HG03196 (cell line): ENCODE results near the gene WWOX.

Experiments
- ATAC-seq: cut with Tn5 transposase; IDR thresholded peaks from one replicate; pipeline ENCODE4 v1.9.1; 2021; ENCODE audit not compliant: unreplicated experiment

WWOX gene

DNA sequence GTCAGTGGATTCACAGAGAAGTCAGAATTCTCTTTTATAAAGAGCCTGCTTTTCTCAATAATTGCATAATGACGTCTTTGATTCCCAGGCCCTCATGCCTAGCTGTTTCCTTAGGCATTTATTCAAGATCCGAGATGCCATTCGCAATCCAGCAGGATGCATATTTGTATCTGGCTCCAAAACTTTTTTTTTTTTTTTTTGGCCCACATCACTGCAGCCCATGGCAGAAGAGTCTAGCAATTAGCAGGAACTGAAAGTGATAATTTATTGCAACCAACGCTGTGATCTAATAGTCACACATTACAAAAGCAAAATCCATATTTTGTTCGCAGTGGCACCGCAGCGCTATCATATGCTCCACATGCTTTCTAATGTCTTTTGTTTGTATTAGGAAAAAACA, 997.7 kb downstream of the WWOX start:
- no peak for ATAC-seq

DNA sequence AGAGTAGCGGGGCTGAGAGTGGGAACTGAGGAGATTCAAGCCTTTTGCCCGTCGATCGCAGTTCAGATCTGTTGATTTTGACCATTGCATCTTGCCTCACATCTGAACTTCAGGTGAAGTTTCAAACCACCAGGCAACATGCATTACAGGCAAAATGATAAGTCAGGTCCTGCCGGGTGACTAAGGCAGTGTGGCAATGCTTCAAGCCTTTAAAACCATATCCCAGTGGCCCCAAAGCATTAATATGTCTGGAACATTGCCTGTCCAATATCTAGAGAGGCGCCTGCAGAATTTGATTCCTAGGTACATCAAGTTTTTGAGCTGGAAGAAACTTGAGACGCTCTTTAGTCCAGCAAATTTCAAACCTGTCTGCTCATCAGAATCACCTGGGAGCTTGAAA, 998.3 kb downstream of the WWOX start:
- ATAC-seq, result no peak

DNA sequence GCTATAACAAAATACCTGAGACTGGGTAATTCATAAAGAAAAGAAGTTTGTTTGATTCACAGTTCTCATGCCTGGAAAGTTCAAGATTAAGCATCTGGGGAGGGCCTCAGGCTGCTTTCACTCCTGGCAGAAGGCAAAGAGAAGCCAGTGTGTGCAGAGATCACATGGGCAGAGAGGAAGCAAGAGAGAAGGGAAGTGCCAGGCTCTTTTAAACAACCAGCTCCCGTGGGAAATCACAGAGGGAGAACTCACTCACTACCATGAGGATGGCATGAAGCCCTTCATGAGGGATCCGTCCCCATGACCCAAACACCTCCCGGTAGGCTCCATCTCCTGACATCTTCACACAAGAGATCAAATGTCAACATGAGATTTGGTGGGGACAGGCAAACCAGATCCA, 999.5 kb downstream of the WWOX start:
- no peak for ATAC-seq

DNA sequence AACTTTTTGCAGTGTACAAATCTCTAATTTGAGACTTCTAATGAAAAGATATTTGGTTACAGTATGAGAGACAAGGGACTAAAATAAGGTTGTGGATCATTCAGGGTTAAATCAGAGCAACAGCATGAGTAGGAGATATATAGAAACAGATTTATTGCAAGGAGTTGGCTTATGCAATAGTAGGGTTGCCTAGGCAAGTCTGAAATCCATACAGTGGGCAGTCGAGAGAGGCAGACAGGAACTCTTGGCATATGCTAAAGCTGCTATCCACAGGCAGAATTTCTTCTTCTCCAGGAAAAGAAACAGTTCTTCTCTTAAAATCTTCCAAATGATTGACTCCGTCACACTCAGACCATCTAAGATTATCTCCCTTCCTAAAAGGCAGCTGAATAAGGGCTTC, 1000.3 kb downstream of the WWOX start:
- no peak for ATAC-seq

DNA sequence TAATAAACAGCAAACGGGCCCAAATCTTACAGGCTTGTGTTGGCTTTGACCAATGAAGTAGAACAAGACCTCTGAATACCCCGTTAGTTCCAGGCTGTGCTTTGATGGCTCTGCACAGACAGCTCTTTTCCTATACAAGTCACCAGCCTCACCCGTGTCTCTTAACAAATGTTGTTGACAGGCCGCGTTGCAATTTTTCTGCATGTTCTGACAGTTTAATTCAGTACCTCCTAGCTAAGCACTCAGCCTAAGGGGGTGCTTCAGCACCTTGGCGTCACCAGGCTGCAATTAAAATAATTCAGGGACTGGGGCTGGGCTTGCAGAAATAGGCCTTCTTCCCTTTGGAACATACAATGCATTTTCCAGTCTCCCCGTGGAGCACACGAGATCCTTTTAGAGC, 1001.0 kb downstream of the WWOX start:
- ATAC-seq, result no peak

DNA sequence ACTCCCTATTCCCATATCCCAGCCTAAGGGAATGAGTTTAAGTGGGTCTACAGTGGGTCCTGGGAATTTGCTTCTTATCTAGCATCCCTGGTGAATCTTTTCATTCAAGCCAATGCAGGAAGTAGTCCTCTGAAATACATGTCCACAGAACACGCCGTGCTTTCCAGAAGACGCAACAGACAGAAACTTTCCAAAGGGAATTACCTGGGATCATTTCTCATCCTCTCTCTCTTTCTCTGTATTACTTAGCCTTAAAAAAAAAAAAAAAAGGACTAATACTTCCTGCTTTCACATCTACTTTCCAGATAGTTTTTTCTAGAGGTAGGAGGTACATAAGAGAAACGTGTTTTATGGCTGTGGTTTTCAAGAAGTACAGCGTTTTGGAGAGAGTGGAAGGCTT, 1002.0 kb downstream of the WWOX start:
- ATAC-seq, result no peak

DNA sequence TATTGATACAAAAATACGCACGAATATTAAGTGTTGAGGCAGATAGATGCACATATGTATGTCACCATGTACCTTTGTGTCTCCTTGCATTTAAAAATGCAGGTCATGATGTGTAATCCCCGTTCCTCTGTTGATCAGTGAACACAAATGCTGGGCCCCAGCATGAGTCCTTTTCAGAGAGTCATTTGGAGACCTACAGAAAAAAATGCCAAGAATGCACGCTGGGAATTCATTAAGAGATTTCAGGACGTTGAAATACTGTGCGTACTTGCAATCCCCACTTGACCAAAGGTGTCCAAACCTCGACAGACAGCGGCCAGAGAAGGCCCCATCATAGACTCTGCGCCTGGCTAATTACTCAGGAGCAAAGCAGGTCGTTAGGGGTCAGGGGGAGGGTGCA, 1005.1 kb downstream of the WWOX start:
- ATAC-seq, result no peak

DNA sequence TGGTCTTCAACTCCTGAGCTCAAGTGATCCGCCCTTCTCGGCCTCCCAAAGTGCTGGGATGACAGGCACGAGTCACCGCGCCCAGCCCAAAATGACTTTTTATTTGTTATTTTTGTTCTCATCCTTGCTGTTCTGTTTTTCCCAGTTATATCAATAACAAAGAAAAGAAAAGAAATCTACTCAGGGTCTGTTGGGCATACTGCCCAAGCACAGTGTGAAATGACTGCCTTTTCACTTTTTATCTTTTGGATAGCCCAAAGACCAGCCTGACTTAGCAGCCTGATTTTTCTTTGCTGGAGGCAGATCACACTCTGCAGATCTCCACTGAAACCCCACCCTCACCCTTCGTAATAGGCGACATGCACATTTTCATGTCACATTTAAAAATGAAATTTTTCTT, 1007.8 kb downstream of the WWOX start:
- no peak for ATAC-seq

DNA sequence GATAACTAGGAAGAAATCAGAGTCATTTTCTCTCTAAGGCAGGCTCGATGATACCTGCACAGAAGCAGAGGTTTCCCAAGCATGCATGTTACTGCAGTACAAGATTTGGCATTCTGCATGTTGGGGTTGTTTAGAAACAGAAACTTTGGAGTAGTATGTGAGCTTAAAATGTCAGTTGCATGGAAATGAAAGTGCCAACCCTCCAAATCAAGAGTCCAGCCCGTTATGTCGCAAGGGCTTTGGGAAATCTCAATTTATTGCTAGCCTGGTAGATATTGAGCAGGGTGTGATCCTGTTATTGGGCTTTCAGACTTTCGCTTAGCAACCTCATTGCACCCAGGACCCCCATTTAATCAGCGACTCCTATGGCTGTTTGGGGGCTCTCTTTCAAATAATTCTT, 1010.3 kb downstream of the WWOX start:
- no peak for ATAC-seq

DNA sequence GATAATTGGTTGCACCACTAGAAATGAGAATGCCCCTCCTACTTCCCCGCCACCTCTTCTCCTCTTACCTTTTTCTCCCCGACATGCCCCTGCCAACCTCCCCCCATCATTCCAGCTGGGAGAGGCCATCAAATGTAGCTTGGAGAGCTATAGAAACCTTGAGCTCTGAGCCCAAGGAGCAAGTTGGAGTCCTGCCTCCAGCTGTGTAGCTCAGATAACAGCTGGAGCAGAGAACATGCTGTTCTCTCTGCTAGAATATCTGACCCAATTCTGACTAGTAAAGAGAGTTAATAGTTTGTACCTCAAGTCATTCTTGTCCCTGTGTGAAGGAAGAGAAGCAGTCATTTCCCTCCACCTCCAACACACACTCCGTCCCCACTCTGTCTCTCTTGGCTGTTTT, 1010.8 kb downstream of the WWOX start:
- ATAC-seq, result no peak

DNA sequence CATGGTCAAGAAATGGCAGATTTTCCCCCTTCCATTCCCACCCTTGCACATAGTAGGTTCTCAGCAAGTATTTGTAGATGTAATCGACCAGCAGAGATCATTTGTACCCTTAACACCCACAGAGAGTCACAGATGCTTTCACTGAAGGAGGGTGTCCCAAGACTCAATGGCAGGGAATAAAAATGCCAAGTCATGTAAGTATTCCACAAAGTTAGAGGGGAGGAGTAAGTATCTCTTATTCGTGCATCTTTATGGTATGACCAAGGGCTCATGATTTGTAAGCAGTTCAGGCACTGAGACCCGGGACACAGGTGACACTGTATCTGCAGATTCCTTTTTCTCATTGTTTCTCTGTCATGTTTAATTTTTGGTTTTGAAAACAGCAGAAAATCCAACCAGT, 1011.5 kb downstream of the WWOX start:
- ATAC-seq, result no peak

DNA sequence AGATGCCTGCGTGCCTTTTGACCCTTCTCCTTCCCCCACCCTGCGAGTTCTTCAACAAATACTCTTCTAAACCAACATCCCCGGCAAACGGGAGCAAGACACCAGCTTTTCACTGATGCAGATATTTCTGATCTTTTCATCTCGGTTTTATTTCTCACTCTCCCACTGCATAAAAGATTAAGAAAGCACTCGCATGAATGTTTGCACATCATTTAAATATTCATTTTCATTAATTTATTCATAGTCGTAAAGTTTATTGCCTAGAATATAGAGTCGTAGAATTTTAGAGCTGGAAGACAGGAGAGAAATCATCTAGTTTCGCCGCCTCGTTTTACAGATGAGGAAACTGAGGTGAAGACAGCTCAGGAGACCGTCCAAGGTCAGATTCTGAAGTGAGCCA, 1013.0 kb downstream of the WWOX start:
- no peak for ATAC-seq

DNA sequence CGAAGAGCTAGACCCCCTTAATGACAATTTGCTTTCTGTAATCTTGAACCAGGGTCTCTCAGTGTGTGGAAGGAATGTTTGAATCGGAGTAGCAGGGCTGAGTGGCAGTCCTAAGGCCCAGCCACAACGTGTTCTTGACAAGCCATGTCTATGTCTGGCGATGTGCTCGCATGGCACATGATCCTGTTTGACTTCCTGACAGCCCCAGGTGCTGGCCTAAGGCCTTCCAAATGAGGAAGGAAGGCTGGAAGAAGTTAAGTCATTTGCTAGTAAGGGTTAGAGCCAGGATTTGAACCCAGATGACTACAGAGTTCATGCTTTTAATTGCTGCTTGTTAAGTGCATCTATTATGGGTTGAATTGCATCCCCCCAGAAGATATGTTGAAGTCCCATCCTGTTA, 1014.4 kb downstream of the WWOX start:
- ATAC-seq, result no peak

DNA sequence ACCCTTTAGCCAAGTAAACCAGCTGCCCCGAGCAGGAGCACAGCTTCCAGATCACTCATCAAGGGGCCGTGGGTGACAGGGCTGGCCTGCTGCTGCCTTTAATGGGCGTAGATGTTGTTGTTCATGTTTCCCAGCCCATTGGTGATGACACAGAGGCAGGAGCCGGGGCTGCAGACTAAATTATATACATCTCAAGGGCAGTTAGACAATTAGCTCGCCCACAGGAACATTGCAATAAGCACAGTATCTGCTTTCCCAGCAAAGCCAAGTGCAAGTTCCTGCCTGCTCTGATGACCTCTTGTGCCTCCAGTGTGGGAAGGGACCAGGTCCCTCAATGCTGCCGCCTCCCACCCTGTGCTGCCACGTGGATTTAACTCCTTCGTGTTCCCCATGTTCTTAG, 1015.3 kb downstream of the WWOX start:
- ATAC-seq, result no peak

DNA sequence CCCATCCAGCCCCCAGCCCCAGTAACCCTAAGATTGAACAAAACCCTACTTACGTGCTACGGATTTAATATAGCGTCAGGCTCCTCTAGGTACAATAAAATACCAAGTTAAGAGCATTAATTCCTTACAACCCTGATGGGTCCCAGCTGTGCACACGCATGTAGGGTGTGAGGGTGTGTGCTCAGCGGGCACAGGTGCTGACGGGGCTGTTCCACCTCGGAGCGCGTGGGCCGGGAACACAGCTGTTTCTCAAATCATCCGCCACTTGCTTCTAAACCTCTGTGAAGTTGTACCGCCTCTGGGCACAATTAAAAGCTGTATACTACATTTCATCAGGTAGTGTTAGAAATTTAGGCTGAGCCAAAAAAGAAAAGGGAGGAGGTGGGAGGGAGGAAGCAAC, 1022.5 kb downstream of the WWOX start:
- no peak for ATAC-seq

DNA sequence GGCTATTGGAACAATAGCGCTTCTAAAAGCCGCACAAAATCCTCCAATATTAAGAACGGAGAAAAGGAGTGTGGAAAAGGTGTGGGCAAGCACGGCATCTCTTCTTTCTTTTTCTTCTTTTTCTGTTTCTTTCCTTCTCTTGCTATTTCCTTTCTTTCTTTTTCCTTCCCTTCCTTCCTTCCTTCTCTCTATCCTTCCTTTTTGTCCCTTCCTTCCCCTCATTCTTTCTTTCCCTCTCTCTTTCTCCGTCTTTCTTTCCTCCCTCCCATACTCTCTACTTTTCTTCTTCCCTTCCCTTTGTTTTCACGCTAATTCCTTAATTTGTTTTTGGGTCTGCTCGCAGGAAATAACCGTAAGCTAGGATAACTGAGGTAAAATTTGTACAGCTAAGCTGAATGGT, 1022.9 kb downstream of the WWOX start:
- no peak for ATAC-seq

DNA sequence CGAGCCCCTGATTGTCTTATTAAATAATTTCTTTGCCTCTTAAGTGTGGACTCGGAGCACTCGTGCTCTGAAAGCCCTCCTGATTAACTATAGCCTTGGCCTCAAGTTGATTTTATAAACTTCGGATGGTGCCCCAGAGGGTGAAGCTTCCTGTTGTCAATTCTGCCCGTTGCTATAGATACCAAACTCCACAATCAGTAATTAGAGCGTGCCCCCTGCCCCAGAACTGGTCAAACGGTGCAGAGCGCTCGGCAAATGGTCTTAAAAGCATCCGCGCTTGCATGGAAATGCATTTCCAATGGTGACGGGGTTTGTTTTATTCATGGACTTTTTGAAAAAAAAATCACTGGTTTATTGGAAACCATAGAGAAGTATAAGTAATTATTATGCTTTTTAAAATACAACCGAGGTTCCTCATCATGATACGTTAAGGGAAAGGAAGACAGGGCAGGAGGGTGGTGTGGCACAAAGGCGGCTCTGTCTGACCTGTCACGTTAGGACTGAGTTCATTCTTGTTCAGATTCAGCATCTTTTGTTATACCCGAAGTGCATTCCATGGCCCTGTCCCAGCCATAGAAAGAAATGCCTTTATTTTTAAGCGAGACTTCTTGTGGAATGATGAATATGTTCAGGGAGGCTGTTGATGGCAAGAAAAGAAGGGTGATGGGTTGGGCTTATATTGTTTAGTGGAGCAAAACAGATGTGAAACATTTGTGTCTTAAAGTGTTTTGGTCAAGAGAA, 1024.7 kb downstream of the WWOX start:
- no peak for ATAC-seq

DNA sequence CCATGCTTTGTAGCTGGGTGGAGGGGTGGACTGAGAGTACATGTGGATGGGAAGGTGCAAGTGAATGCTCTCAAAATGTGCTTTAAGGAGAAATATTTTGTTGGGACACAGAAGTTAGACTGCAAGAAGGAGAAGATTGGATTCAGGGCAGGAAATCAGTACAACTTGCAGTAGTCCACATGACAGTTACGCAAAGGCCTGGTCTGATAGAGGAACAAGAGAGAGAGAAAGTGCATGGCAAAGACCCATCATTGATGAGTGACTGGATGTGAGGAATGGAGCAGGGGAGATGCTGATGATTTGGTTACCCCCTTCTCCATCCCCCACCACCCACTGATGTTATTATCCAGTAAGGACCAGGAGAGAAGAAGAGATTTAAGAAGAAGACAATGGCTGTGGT, 1028.3 kb downstream of the WWOX start:
- no peak for ATAC-seq

DNA sequence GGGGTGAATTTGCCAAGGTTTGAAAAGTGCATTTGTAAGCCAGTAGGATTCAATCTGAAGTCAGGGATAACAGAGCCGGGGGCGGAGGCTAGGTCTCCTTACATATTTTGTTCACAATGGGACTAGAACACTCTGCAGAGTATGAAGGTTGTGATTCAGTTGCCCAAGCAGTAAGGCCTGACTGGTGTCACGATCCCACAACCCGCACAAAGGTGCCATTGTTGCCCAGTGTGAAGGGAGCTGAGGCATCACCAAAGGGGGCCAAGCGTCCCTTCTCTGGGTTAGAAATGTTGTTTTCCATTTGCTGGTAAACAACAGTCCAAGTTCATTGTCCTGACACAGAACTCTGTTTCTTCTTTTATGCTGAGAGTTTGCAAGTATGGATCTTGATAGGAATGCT, 1029.3 kb downstream of the WWOX start:
- no peak for ATAC-seq

DNA sequence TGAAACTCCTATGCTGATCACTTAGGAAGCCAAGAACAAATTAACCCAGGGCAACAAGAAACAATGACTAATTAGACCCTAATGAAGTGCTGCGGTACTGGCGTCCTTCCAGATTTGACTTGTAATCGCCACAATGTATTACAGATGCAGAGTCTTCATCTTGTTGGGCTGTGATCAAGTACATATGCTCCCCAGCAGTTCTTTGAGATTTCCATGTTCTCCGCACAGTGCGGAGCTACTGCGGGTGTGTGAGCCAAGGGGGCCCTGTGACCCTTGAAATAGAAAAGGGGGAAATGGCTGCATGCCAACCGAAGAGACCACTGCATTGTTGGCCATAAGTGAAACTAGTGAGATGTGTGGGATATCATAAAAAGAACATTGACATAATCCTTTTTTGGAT, 1031.2 kb downstream of the WWOX start:
- ATAC-seq, result no peak

DNA sequence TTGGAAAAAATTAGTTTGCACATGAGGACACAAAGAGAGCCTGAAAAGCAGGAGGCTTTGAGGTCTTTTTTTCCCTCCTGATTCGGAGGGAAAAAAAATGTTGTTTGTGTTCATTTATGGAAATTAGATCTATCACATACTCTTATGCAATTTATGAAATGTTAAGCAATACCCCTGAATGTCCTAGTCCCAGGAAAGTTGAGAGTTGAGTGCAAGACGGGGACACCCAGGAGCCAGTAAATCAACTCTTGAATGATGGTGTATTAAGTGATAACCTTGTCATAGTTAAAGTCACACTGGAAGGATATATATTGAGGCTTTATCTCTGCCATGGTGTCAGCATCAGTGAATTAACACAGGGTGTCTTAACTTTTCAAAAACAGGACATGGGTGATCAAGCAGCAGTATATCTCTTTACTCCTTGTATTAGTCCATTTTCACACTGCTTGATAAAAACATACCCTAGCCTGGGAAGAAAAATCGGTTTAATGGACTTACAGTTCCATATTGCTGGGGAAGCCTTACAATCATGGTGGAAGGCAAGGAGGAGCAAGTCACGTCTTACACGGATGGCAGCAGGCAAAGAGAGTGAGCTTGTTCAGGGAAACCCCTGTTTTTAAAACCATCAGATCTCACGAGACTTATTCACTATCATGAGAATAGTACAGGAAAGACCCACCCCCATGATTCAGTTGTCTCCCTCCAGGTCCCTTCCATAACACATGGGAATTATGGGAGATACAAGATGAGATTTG, 1032.0 kb downstream of the WWOX start:
- no peak for ATAC-seq

DNA sequence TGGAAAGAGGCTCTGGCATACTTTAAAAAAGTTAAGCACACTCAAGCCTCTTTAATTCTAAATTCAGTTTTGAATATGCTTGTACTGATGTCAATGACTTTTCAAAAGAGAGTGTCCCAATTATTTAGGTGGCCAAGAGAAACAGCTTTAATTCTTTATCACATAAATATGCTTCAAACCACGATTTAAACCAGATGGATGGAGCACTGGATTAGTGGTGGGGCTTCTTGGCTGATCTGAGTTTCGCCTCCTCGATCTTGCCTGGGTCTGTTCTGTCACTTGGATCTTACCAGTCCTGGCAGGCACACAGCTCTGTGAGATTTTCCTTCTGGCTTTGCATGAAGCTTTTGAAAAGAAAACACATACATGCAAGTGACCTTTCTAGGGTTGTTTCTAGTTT, 1033.2 kb downstream of the WWOX start:
- no peak for ATAC-seq

DNA sequence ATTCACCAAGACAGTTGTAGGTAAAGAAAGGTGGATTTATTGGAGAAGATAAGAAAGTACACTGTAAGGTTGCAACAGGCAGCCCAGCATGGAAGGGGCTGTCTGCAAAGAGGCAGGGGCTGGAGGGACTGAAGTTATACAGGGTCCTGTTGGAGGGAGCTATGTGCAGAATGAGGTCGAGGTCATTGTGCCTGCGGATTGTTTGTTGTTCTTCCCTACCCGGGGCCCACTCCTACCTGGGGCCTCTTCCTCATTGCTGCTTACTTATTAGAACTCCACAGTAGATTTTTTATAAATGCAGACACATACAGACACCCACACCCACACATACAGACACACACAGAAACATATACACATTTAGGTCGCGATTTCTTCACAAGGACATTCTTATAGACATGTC, 1034.8 kb downstream of the WWOX start:
- no peak for ATAC-seq
